ENCODE results near the gene PRM1.
A peak's percentile ranks its signal among the peaks of the same experiment; 100 is the strongest.

PRM1 gene

GRCh38 chr16:11254913-11255736, 26.0 kb downstream of the PRM1 start:
- DNase-seq (ENCODE audit: low read depth in 1 of 2, low spot score in 1 of 2): peak; percentile 42 to 51

- DNase-seq (ENCODE audit: low read depth in 1 of 2, low spot score in 1 of 2): no peak
These were observed 26.9 kb downstream of the PRM1 start for GRCh38 chr16:11253995-11254912.

GRCh38 chr16:11253009-11253994, 27.8 kb downstream of the PRM1 start:
- DNase-seq (ENCODE audit: low read depth in 1 of 2, low spot score in 1 of 2): no peak

GRCh38 chr16:11252482-11252931, 28.6 kb downstream of the PRM1 start:
- DNase-seq (ENCODE audit: low read depth in 1 of 2, low spot score in 1 of 2): no peak

GRCh38 chr16:11251525-11252481, 29.3 kb downstream of the PRM1 start:
- DNase-seq (ENCODE audit: low read depth in 1 of 2, low spot score in 1 of 2): peak; percentile 53 to 64

- no peak for DNase-seq (ENCODE audit: low read depth in 1 of 2, low spot score in 1 of 2)
These were observed 30.2 kb downstream of the PRM1 start for GRCh38 chr16:11250786-11251524.

GRCh38 chr16:11250091-11250785, 30.9 kb downstream of the PRM1 start:
- DNase-seq (ENCODE audit: low read depth in 1 of 2, low spot score in 1 of 2): no peak

- no peak for DNase-seq (ENCODE audit: low read depth in 1 of 2, low spot score in 1 of 2)
These were observed 31.7 kb downstream of the PRM1 start for GRCh38 chr16:11249233-11250061.

- no peak for DNase-seq (ENCODE audit: low read depth in 1 of 2, low spot score in 1 of 2)
These were observed 33.0 kb downstream of the PRM1 start for GRCh38 chr16:11248133-11248532.

GRCh38 chr16:11245988-11246387, 35.1 kb downstream of the PRM1 start:
- no peak for DNase-seq (ENCODE audit: low read depth in 1 of 2, low spot score in 1 of 2)

- DNase-seq (ENCODE audit: low read depth in 1 of 2, low spot score in 1 of 2): no peak
These were observed 35.9 kb downstream of the PRM1 start for GRCh38 chr16:11245222-11245737.

GRCh38 chr16:11242658-11243057, 38.5 kb downstream of the PRM1 start:
- DNase-seq (ENCODE audit: low read depth in 1 of 2, low spot score in 1 of 2): no peak

GRCh38 chr16:11241480-11242204, 39.5 kb downstream of the PRM1 start:
- no peak for DNase-seq (ENCODE audit: low read depth in 1 of 2, low spot score in 1 of 2)

- no peak for DNase-seq (ENCODE audit: low read depth in 1 of 2, low spot score in 1 of 2)
These were observed 40.3 kb downstream of the PRM1 start for GRCh38 chr16:11240636-11241473.
